IMR-90 (cell line): ENCODE data around the gene RORB.

Experiments used
- CEBPB ChIP-seq: IDR thresholded peaks from 2 replicates; pipeline ENCODE4 v1.6.1; 2012; ENCODE audit warnings: low read depth, low read length, improper control_type of control experiment
- MAFK ChIP-seq: IDR thresholded peaks from 2 replicates; pipeline ENCODE4 v1.6.1; 2012; ENCODE audit warnings: low read depth, low read length, improper control_type of control experiment
- MXI1 ChIP-seq: IDR thresholded peaks from 2 replicates; pipeline ENCODE4 v1.6.1; 2012; ENCODE audit warnings: low read depth, mild to moderate bottlenecking, low read length, moderate library complexity, borderline replicate concordance
- POLR2A ChIP-seq: IDR thresholded peaks from 2 replicates; pipeline ENCODE4 v1.6.1; 2012; ENCODE audit warnings: mild to moderate bottlenecking, low read depth, low read length
- RCOR1 ChIP-seq: IDR thresholded peaks from 2 replicates; pipeline ENCODE4 v1.6.1; 2012; ENCODE audit warnings: mild to moderate bottlenecking, low read length, improper control_type of control experiment; ENCODE audit not compliant: insufficient replicate concordance
- RFX5 ChIP-seq: IDR thresholded peaks from 2 replicates; pipeline ENCODE4 v1.8.0; 2012; ENCODE audit warnings: low read depth, mild to moderate bottlenecking, low read length, moderate library complexity
- SMC3 ChIP-seq: fragments of 150-350 bp; IDR thresholded peaks from 2 replicates; pipeline ENCODE4 v1.6.1; 2016; ENCODE audit warnings: low read depth, mild to moderate bottlenecking, antibody characterized with exemption, low read length, moderate library complexity
- TF ChIP-seq, protein P1 (sequence below): conservative IDR thresholded peaks from 2 replicates; pipeline ENCODE4 v1.5.1; 2012; ENCODE audit warnings: mild to moderate bottlenecking, low read depth, low read length, improper control_type of control experiment
- TF ChIP-seq, protein P2 (sequence below): fragments of 150-350 bp; IDR thresholded peaks from 2 replicates; pipeline ENCODE4 v1.6.1; 2016; ENCODE audit warnings: low read depth, mild to moderate bottlenecking, low read length, moderate library complexity, borderline replicate concordance
- TF ChIP-seq, protein P3 (sequence below): fragments of 150-350 bp; IDR thresholded peaks from 2 replicates; pipeline ENCODE4 v1.6.1; 2017; ENCODE audit warnings: mild to moderate bottlenecking, antibody characterized with exemption, low read length, low read depth

DNA sequence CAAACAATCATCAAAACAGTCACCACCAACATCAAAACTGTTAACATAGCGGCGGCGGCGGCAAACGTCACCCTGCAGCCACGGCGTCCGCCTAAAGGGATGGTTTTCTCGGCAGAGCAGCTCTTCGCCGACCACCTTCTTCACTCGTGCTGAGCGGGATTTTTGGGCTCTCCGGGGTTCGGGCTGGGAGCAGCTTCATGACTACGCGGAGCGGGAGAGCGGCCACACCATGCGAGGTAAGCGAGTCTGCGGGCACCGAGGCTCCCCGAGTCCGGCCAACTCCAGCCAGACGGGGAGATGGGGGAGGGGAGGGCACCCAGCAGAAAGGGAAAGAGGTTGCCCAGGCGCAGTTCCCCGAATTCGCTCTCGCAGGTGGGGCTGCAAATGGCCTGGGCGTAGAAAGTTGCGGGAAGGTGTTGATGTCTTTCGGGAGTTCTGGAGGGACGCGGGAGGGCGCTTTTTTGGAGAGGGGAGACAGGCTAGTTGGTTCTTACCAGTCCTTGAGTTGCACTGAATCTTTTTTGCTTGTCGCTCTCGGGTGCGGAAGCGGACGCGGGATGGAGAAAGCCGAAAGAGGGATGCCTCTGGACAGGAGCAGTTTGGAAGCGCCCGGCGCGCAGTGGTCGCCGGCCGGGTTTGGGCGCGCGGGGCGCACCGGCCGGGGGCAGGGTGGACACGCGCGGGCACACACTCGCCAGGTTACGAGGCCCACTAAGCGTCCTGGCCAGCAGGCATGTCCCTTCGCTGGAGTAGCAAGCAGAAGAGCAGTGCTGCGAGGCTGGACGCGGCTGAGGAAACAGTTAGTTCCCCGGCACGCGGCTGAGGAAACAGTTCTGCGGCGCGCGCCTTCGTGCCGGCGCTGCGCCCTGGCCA is 849 bp downstream of the RORB start:
- TF ChIP-seq, protein P1, sequence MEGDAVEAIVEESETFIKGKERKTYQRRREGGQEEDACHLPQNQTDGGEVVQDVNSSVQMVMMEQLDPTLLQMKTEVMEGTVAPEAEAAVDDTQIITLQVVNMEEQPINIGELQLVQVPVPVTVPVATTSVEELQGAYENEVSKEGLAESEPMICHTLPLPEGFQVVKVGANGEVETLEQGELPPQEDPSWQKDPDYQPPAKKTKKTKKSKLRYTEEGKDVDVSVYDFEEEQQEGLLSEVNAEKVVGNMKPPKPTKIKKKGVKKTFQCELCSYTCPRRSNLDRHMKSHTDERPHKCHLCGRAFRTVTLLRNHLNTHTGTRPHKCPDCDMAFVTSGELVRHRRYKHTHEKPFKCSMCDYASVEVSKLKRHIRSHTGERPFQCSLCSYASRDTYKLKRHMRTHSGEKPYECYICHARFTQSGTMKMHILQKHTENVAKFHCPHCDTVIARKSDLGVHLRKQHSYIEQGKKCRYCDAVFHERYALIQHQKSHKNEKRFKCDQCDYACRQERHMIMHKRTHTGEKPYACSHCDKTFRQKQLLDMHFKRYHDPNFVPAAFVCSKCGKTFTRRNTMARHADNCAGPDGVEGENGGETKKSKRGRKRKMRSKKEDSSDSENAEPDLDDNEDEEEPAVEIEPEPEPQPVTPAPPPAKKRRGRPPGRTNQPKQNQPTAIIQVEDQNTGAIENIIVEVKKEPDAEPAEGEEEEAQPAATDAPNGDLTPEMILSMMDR: no peak
- no peak for TF ChIP-seq POLR2A
- no peak for TF ChIP-seq MXI1
- no peak for TF ChIP-seq RFX5
- TF ChIP-seq CEBPB: no peak
- TF ChIP-seq RCOR1: no peak
- no peak for TF ChIP-seq SMC3
- TF ChIP-seq, protein P2, sequence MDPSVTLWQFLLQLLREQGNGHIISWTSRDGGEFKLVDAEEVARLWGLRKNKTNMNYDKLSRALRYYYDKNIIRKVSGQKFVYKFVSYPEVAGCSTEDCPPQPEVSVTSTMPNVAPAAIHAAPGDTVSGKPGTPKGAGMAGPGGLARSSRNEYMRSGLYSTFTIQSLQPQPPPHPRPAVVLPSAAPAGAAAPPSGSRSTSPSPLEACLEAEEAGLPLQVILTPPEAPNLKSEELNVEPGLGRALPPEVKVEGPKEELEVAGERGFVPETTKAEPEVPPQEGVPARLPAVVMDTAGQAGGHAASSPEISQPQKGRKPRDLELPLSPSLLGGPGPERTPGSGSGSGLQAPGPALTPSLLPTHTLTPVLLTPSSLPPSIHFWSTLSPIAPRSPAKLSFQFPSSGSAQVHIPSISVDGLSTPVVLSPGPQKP: no peak
- TF ChIP-seq, protein P3, sequence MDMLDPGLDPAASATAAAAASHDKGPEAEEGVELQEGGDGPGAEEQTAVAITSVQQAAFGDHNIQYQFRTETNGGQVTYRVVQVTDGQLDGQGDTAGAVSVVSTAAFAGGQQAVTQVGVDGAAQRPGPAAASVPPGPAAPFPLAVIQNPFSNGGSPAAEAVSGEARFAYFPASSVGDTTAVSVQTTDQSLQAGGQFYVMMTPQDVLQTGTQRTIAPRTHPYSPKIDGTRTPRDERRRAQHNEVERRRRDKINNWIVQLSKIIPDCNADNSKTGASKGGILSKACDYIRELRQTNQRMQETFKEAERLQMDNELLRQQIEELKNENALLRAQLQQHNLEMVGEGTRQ: no peak
- no peak for TF ChIP-seq MAFK
